ENCODE measurements around the gene DNAH8.
"Not testable (repeated sequence)": the region's sequence is repeated elsewhere in the genome, so short reads cannot be mapped to it uniquely, and the experiment has no call there.

The DNAH8 gene

GRCh38 chr6:38912378-38912777 is 197.3 kb downstream of the DNAH8 start:
- TF ChIP-seq CTCF (conservative IDR thresholded peaks at IDR 0.05; ENCODE audit: low read length): no peak
- H3K4me3 ChIP-seq (ENCODE audit: low read length): no peak overlapping the region
- DNase-seq (ENCODE audit: low read depth): no peak

DNA sequence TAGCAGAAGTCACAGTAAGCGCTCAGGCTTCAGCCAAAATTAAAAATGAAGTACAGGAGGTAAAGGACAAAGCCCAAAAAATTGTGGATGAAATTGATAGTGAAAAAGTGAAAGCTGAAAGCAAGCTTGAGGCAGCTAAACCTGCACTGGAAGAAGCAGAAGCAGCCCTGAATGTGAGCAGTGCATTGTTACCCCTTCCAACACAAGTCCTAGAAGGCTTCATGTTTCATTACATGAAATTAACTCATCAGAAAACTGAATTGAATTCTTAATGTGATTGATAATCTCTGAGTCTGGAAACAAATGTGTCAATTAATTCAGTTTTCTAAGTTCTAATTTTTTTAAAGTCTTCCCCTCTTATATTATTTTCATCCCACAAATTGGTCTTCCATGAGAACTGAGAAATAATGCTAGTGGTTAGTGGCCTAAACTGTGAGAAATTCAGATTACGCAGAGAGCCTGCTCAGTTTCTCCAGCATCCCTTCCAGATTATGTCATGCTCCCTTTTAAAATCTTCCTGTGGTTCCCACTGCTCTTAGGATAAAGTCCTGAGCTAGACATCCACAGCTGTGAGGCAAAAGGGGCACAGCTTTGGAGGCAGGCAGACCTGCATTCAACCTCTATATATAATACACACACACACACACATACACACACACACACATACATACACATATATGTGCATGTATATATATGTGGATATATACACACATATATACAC is 200.3 kb downstream of the DNAH8 start:
- DNase-seq (ENCODE audit: low read depth): no peak
- TF ChIP-seq CTCF (conservative IDR thresholded peaks at IDR 0.05; ENCODE audit: low read length): no peak
- H3K4me3 ChIP-seq (ENCODE audit: low read length): no peak overlapping the region

GRCh38 chr6:38921540-38921939 is 206.4 kb downstream of the DNAH8 start:
- H3K4me3 ChIP-seq (ENCODE audit: low read length); DNase-seq (ENCODE audit: low read depth): not testable (repeated sequence)

- no peak overlapping the region for H3K4me3 ChIP-seq (ENCODE audit: low read length)
- no peak for DNase-seq (ENCODE audit: low read depth)
- no peak for TF ChIP-seq CTCF (conservative IDR thresholded peaks at IDR 0.05; ENCODE audit: low read length)
Observed at GRCh38 chr6:38924791-38925509, 209.8 kb downstream of the DNAH8 start.

DNA sequence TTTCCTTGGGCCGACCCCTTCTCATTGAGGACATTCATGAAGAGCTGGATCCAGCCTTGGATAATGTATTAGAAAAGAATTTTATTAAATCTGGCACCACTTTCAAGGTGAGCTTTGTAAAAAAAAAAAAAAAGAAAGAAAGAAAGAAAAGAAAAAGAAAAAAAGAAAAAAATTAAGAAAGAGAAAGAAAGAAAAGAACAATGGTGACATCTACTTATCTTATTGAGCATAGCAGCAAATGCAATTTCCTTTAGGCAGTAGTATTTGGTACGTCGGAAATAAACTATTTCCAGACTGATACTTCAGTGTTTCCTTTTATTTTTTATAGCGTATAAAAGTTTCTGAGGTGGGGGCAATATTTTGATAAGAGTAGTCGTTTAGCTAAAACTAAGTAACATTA is 214.4 kb downstream of the DNAH8 start:
- no peak overlapping the region for H3K4me3 ChIP-seq (ENCODE audit: low read length)
- no peak for DNase-seq (ENCODE audit: low read depth)
- TF ChIP-seq CTCF (conservative IDR thresholded peaks at IDR 0.05; ENCODE audit: low read length): no peak

DNA sequence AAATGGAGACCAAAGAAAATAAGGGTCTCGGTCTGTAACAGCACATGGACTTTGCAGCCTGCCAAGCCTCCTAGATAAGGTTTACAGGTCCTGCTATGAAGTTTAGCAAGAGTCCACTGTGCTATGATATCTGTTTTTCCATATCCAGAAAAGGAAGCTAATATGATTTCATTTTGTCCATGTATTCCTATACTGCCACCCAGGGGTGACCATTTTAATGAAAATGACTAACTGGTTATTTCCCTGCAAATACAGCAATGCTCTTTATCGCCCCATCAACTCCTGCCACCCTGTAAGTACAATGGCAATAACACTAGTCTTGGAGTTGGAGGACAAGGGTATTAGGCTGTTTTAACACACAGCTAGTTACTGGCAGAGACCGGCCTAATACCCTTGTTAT is 218.3 kb downstream of the DNAH8 start:
- no peak overlapping the region for H3K4me3 ChIP-seq (ENCODE audit: low read length)
- no peak; the same call in 1 of the 2 replicates for TF ChIP-seq CTCF (conservative IDR thresholded peaks at IDR 0.05; ENCODE audit: low read length)
- DNase-seq (ENCODE audit: low read depth): peak; percentile 2

DNA sequence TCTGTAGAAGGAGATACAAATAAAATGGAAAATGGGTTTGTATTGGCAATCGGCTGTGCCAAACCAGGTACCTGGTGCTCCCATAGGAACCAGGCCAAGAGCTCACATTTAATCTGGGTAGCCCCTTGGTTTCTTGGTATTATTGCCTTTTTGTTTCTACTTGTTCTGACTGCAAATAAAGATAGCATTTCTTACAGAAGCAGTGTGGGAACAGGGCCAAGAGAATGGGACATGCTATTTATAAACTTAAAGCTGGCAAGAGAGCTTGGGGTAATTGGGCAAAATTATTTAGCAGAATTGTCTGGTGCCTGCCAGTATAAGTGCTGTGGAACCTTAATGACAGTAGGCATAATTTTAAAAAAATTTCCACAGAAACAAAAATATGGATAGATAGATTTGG is 219.9 kb downstream of the DNAH8 start:
- no peak for DNase-seq (ENCODE audit: low read depth)

More for the DNA sequence above, 219.9 kb downstream of the DNAH8 start:
- TF ChIP-seq CTCF (conservative IDR thresholded peaks at IDR 0.05; ENCODE audit: low read length): no peak
- no peak overlapping the region for H3K4me3 ChIP-seq (ENCODE audit: low read length)
